ENCODE measurements around the gene ARAP1. TPM values are rescaled to one million over a fixed set of nuclear protein-coding genes. Genes with fewer than 3 reads are reported as not detected.

ARAP1 gene
- 52.3 and 53.6 TPM in 2 replicates for total RNA-seq

GRCh38 chr11:72752088-72752914 is at the start of gene ARAP1:
ARAP1 (minus strand) TSS chr11:72752408; CDS start chr11:72727128, 25,280 bp downstream.

GRCh38 chr11:72793425-72794367 is 41.5 kb upstream of the ARAP1 start, which contains the start of gene STARD10:
STARD10 (minus strand) TSS chr11:72794047; CDS start chr11:72781181, 12,866 bp downstream.

GRCh38 chr11:72673943-72674828 is 78.0 kb downstream of the ARAP1 start, which contains the start of gene PDE2A:
PDE2A (minus strand) TSS chr11:72674422; CDS start chr11:72674207, 215 bp downstream.

Other genes starting within 250 kb of the ARAP1 start
- 0.17 and 0.30 TPM in 2 replicates for gene PDE2A, start 78.0 kb downstream of the ARAP1 start, total RNA-seq
- 8.9 and 10.4 TPM in 2 replicates for gene STARD10, start 41.6 kb upstream of the ARAP1 start, total RNA-seq
- 5.2 and 6.9 TPM in 2 replicates for gene ATG16L2, start 62.0 kb upstream of the ARAP1 start, total RNA-seq

Data from bronchus fibroblast of lung (primary cell).